ENCODE data around the gene AQP2.

Gene AQP2

GRCh38 chr12:49954863-49955830 is 4.6 kb downstream of the AQP2 start:
- in situ Hi-C loops (cut with MboI; ENCODE audit: low pct_unique_long_range_greater_than_20kb, low sequenced_read_pairs, unreplicated experiment): no loop called here
- DNase-seq (ENCODE audit: low spot score): no peak
- TF ChIP-seq CTCF (IDR thresholded peaks at IDR 0.05; ENCODE audit: extremely low read depth, insufficient read depth, missing control alignments): no peak

DNA sequence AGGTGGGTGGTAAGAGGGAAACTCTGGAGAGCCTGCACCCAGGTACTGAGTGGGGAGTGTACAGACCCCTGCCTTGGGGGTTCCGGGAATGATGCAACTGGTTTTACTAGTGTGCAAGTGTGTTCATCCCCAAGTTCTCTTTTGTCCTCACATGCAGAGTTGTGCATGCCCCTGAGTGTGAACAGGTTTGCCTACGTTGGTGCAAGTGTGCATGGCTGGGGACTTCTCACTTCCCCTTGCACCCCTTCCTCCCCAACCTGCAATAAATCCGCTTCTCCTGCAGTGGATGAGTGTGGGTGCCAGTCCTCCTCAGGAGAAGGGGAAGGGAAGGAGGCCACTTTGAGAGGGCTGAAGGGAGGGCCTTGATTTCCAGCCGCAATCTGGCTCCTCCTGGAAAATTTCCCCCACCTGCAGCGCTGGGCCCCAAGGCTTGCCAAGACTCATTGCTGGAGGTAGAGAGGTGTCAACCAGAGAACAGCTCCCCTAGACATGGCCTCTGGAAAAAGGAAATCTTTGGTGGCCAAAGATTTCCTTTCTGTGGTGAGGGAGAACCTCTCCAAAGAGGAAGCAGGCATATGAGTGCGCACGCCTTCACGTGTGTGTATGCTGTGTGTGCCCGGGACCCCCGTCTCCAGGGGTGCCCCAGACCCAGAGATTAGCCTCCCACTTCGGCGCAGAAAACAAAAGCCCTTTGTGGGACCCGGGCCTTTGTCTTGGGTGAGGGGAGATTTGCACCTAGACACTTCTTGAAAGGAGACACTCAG is 5.5 kb downstream of the AQP2 start:
- in situ Hi-C loops (cut with MboI; ENCODE audit: low pct_unique_long_range_greater_than_20kb, low sequenced_read_pairs, unreplicated experiment): no loop called here
- no peak for DNase-seq (ENCODE audit: low spot score)

GRCh38 chr12:49956663-49957569 is 6.4 kb downstream of the AQP2 start:
- no peak for DNase-seq (ENCODE audit: low spot score)

More for the DNA sequence above, 5.5 kb downstream of the AQP2 start:
- TF ChIP-seq CTCF (IDR thresholded peaks at IDR 0.05; ENCODE audit: extremely low read depth, insufficient read depth, missing control alignments): no peak

GRCh38 chr12:49957570-49957967 is 7.0 kb downstream of the AQP2 start:
- no peak for DNase-seq (ENCODE audit: low spot score)
- TF ChIP-seq CTCF (IDR thresholded peaks at IDR 0.05; ENCODE audit: extremely low read depth, insufficient read depth, missing control alignments): no peak
- in situ Hi-C loops (cut with MboI; ENCODE audit: low pct_unique_long_range_greater_than_20kb, low sequenced_read_pairs, unreplicated experiment): no loop called here

More at GRCh38 chr12:49956663-49957569, 6.4 kb downstream of the AQP2 start:
- in situ Hi-C loops (cut with MboI; ENCODE audit: low pct_unique_long_range_greater_than_20kb, low sequenced_read_pairs, unreplicated experiment): no loop called here
- no peak for TF ChIP-seq CTCF (IDR thresholded peaks at IDR 0.05; ENCODE audit: extremely low read depth, insufficient read depth, missing control alignments)

GRCh38 chr12:49959685-49960473 is 9.3 kb downstream of the AQP2 start:
- no peak for TF ChIP-seq CTCF (IDR thresholded peaks at IDR 0.05; ENCODE audit: extremely low read depth, insufficient read depth, missing control alignments)
- no peak for DNase-seq (ENCODE audit: low spot score)
- in situ Hi-C loops (cut with MboI; ENCODE audit: low pct_unique_long_range_greater_than_20kb, low sequenced_read_pairs, unreplicated experiment): loop anchor here (10.0 kb wide), 1 partner anchor 95 kb away; the partner anchor contains the start of gene ASIC1
